EH (cell line): ENCODE measurements around the gene ZNF350.
A peak's percentile ranks its signal among the peaks of the same experiment; 100 is the strongest.
"Not testable (repeated sequence)": the region's sequence is repeated elsewhere in the genome, so short reads cannot be mapped to it uniquely, and the experiment has no call there.

Experiments
- DNase-seq: peaks from one replicate; pipeline ENCODE4 v3.0.0-alpha.2; 2015; ENCODE audit warnings: low read depth

ZNF350 gene

DNA sequence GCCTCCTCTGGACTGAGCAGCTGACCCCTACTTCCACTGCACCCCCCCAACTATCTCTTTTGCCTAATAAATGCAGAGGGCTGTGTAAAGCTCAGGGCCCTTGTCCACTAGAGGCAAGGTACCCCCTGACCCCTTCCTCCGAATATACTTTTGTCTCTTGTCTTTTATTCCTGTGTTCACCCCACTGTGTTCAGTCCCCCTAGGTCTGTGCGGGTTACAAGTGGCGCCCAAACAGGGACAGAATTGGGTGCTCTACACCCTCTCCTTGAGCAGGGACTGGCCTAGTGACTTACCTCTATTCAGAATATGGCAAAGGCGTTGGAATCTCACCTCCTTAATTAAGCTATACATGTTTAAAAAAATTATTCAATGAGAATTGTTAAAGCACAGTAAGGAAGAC, 15.0 kb downstream of the ZNF350 start:
- DNase-seq = peak; percentile 17

DNA sequence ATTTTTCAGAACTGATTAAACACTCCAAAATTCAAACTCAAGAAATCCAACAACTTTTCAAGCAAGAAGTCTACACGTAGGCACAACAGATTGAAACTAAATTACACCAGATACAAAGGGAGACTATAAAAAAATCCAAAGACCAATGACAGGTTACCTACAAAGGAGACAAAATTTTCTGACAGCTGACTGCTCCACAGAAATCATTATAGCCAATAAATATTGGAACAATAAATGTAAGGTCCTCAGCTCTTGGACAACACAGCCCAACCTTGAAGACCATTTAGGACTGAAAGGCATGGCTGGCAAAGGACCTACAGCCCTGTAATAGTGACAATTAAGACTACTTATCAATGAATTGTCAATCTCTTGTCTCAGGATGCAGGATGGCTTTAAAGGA, 15.9 kb downstream of the ZNF350 start:
- no peak for DNase-seq

DNA sequence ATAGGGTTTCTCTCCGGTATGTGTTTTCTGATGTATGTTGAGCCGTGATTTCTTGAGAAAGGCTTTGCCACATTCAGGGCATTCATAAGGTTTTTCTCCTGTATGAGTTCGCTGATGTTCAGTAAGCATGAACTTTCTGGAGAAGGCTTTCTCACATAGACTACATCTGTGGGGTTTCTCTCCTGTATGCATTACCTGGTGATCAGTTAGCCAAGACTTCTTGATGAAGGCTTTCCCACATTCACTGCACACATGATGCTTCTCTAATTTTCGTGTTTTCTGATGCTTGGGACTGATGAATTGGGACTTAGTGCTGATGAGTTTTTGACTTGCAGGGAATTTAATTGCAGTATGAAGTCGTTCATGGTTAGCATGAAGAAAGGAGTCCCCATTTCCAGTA, 21.1 kb downstream of the ZNF350 start:
- DNase-seq = no peak

DNA sequence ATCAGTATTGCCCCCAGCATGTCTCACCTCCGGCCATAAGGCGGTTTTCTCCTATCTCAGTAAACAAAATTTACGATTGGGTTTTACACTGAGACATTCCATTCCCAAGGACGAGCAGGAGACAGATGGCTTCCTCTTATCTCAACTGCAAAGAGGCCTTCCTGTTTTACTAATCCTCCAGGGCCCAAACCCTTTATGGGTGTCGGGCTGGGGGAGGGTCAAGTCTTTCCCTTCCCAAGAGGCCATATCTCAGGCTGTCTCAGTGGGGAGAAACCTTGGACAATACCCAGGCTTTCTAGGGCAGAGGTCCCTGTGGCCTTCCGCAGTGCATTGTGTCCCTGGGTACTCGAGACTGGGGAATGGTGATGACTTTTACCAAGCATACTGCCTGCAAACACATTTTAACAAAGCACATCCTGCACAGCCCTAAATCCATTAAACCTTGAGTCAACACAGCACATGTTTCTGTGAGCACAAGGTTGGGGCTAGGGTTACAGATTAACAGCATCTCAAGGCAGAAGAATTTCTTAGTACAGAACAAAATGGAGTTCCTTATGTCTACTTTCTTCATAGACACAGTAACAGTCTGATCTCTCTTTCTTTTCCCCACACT, 25.9 kb downstream of the ZNF350 start:
- not testable (repeated sequence) for DNase-seq

- no peak for DNase-seq
Observed at GRCh38 chr19:51959791-51960190, 26.8 kb downstream of the ZNF350 start.

DNA sequence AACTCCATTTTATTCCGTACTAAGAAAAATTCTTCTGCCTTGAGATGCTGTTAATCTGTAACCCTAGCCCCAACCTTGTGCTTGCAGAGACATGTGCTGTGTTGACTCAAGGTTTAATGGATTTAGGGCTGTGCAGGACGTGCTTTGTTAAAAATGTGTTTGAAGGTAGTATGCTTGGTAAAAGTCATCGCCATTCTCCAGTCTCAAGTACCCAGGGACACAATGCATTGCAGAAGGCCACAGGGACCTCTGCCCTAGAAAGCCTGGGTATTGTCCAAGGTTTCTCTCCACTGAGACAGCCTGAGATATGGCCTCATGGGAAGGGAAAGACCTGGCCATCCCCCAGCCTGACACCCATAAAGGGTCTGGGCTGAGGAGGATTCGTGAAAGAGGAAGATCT, 28.8 kb downstream of the ZNF350 start:
- DNase-seq = not testable (repeated sequence)

DNA sequence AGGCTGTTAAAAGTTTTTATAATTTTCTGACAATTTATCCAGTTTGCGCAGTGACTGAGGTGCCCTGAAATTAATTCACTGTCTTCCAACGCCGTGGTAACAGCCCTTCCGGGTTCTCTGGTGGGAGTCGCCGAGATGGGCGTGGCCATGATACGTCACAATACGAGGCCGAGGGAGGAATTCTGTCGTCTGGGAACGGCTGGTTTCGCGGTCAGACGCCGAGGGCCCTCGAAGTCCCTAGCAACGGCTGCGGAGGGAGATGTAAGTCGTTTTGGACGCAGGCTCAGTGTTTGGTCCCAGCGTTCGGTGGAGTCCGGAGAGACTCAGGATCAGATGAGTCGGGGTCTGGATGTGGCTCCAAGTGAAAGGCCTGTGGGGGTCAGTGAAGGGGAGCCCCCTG, 37.7 kb downstream of the ZNF350 start:
- no peak for DNase-seq

DNA sequence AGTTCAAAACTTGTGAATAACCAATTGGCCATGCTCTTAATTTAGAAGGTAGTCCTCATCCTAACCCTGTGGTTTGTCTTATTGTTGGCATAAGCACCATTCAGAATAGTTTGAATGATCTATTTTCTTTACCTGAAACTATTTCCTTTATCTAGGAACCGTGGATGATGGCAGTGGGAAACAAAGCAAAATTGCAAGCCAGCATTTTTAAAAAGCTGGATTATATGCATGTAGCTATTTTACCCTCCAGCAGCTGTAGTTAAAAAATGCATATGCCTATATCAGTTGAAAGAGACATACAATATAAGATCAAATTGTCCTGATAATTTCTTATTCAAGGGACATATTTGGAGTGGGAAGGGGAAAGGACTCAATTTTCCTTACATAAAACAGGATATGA, 40.0 kb downstream of the ZNF350 start:
- DNase-seq = no peak

GRCh38 chr19:51944798-51945552, 41.7 kb downstream of the ZNF350 start:
- DNase-seq = no peak

DNA sequence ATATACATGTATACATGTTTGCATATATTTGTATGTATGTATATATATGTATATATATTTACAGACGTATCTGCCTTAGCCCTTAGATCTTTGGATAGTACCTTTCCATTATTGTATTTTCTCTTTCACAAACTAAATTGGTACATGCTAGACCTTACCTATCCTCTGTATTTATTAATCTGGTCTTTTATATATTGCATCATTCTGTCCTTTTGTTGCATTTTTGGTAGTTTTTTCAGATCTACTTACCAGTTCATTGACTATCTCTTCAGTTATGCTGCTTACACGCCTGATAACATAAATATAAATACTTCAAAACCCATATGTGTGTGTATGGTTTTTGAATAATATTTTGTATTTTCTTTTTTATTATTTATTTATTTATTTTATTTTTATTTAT, 47.7 kb downstream of the ZNF350 start:
- no peak for DNase-seq

DNA sequence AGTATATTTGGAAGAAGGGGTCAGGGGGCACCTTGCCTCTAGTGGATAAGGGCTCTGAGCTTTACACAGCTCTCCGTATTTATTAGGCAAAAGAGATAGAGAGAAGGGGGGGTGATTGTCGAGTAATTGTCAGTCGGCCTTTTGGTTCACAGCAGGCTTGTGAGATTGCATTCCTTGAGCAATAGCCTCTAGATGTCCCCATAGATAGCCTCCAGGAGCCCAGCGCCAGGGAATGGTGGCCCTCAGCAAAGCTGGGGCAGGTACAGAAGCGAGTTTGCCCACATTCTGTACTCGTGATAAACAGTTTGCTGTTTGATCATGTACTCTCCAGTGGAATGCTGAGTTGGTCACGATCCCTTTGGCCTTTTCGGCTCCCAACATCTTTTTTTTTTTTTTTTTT, 54.7 kb downstream of the ZNF350 start:
- no peak for DNase-seq

DNA sequence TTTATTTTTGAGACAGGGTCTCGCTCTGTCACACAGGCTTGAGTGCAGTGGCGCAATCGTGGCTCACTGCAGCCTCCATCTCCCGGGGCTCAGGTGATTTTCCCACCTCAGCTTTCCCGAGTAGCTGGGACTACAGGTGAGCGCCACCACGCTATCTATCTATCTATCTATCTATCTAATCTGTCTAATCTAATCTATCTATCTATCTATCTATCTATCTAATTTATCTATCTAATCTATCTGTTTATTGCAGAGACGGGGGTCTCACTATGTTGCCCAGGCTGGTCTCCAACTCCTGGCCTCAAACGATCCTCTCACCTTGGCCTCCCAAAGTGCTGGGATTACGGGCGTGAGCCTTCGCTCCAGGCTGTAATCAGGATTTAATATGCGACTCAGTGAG, 58.8 kb downstream of the ZNF350 start:
- DNase-seq = no peak

DNA sequence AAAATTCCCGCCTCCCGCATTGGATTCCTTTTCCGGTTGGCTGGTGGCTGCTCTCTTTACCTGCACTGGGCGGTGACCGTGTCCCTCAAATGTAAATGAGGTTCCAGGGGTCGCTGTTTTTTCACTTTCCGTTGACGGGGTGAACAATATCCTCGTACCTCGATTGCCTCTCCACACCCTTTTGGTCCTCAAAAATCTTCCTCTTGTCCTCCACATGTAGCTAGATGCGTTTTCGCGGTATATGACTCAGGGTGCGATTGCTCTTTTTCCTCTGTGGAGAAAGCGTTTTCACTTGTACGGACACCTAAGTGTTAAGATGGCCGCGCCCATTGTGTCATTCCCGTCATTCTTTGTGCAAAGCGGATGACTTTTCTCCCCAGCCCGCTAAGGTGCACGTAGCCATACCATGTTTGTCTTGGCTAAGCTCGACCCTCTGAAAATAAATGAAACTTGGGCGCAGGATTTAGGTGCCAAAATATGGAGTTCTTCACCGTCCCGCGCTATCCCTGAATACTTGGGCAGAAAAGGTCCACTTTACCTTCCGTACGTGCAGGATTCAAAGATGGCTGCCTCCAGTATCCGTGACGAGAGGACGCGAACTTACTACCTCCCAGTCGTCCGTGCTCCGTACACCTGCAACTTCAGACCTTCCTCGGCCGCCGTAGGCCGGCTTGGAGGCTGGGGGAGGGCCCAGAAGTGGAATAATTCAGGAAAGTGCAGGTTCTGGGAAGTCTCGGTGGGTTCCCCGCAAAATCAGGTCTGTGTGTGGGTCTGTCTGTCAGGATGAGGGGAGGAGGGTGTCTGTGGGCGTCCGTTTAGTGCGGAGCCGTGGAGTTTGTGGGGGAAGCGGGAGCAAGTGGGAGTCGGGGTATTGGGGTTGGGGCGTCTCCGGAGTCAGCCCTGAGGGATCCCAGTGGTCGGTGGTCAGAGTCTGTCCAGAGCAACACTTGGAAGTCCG, 59.6 kb downstream of the ZNF350 start, which contains the start of gene ZNF613:
Gene ZNF613 (plus strand): TSS at position 689 of the 958 bp plus-strand sequence. CDS start 8,749 bp downstream, outside the sequence.
- peak; percentile 91 for DNase-seq

DNA sequence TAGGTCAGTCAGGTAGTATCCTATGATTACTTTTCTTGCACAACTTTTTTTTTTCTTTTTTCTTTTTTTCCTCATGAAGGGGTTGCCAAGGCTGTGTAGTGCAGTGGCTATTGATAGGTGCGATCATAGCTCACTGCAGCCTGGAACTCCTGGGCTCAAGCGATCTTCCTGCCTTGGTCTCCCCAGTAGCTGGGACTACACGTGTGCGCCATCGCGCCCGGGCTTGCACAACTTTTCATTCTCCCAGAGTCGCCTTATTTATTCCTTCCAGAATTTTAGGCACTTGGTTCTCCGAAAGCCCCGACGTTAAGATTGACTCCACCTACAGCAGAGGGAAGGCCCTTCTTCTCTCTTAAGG, 60.2 kb downstream of the ZNF350 start:
- DNase-seq = no peak

DNA sequence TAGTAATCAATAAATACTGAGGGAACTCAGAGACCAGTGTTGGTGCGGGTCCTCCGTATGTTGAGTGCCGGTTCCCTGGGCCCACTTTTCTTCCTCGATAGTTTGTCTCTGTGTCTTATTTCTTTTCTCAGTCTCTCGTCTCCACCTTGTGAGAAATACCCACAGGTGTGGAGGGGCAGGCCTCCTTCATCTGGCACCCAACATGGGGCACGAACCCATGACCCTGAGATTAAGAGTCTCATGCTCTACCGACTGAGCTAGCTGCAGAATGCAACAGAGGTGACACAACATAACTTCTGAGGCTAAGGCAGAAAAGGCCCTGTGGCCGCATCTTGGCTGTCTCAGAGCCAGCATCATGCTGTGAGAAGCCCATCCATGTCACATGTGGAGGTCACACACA, 64.7 kb downstream of the ZNF350 start:
- DNase-seq = no peak

DNA sequence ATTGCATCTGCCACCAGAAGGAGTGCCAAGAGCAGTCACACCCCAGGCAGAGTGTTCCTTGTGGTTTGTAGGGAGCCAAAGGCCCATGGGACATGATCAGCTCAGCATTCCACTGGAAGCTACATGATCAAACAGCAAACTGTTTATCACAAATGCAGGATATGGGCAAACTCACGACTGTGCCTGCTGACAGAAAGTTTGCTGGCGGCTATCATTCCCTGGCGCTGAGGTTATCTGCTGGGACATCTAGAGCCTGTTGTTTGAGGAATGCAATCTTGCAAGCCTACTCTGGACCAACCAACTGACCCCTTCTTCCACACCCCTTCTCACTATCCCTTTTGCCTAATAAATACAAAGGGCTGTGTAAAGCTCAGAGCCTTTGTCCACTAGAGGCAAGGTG, 67.0 kb downstream of the ZNF350 start:
- DNase-seq = no peak

- no peak for DNase-seq
Observed at GRCh38 chr19:51916167-51916566, 70.5 kb downstream of the ZNF350 start.

- no peak for DNase-seq
Observed at GRCh38 chr19:51915324-51915867, 71.2 kb downstream of the ZNF350 start.
